Psoas muscle (tissue), 8 donors: ENCODE data around the gene NRP2. TPM values are rescaled to one million over a fixed set of nuclear protein-coding genes. Genes with fewer than 3 reads are reported as not detected.

Experiments used
- ATAC-seq, 4 donors: fragments of 200-7000 bp; cut with Tn5 transposase; one replicate each; pipeline ENCODE4 v1.9.1; 2020; ENCODE audit warnings: moderate library complexity in 3 of 4, mild to moderate bottlenecking in 2 of 4
- DNase-seq, 2 donors: peaks; one replicate each; pipeline ENCODE4 v3.0.0-alpha.2; 2020
- H3K27ac ChIP-seq: fragments of 200-600 bp; one replicate; pipeline ENCODE4 v1.8.0; 2022
- H3K27me3 ChIP-seq, 3 donors: fragments of 200-600 bp in 1 of 3; one replicate each; pipeline versions ENCODE4 v1.6.1 to v1.8.0; 2013 to 2022; ENCODE audit warnings: low read length in 2 of 3, mild to moderate bottlenecking in 2 of 3, moderate library complexity in 1 of 3; ENCODE audit not compliant: insufficient read depth in 3 of 3
- H3K36me3 ChIP-seq, 2 donors: fragments of 200-600 bp in 1 of 2; one replicate each; pipeline versions ENCODE4 v1.6.1 to v1.8.0; 2013 to 2022; ENCODE audit warnings: low read depth in 1 of 2, mild to moderate bottlenecking in 1 of 2, moderate library complexity in 1 of 2; ENCODE audit not compliant: insufficient read depth in 1 of 2
- H3K4me1 ChIP-seq: fragments of 200-600 bp; one replicate; pipeline ENCODE4 v1.8.0; 2022
- H3K4me3 ChIP-seq: fragments of 200-600 bp; one replicate; pipeline ENCODE4 v1.8.0; 2022; ENCODE audit warnings: mild to moderate bottlenecking
- H3K9me3 ChIP-seq: fragments of 200-600 bp; one replicate; pipeline ENCODE4 v1.8.0; 2022
- WGBS, 3 donors: extraction: QIAGEN DNeasy Blood & Tissue Kit; methylation state at CpG; one replicate each; pipeline versions ENCODE4 v1.1.6 to v1.1.7; 2013; 5-methylcytosine and 5-hydroxymethylcytosine counted together
- intact Hi-C, 2 donors: fragments of 100-400 bp; cut with DNase I; formaldehyde crosslinking; loops; one replicate each; pipeline versions ENCODE4 v1.11.0 to v1.14.2; 2022
- polyA plus RNA-seq, 3 donors: library from polyadenylated mRNA; stranded (reverse); fragments of 200-250 nt; gene quantifications; one replicate each; pipeline ENCODE4 v1.2.3, GENCODE V29; 2013
- total RNA-seq, 4 donors: library from RNA; stranded (reverse); fragmentation: NEBNext Ultra II Directional in 2 of 4; extraction: Animal tissue kit (Norgen Biotek cat#: 25700) in 2 of 4; gene quantifications; one replicate each; pipeline versions ENCODE4 v1.2.1 to v1.2.4, GENCODE V29; 2021 to 2023
- TF ChIP-seq, protein P1 (sequence below): fragments of 200-600 bp; IDR thresholded peaks from one replicate; pipeline ENCODE4 v1.8.0; 2022; ENCODE audit warnings: antibody characterized with exemption
- donor health status: healthy with polysubstance abuse.
- donor health status: DM: no; HTN: no; CAD: no; lungs with moderate emphysema.
- donor health status: Bipolar disorder and iron deficiency.
- donor health status: healthy.
- donor health status: DM: yes; HTN: yes; CAD: no.
- donor health status: DM: no; HTN: no; CAD: no.
- donor health status: DM: no; HTN: no; CAD: no.
- donor health status: DM: yes; HTN: yes; CAD: no.

The NRP2 gene
- total and polyA plus RNA-seq, 7 donors = 0.67 to 6.9 (median 2.4) TPM

DNA sequence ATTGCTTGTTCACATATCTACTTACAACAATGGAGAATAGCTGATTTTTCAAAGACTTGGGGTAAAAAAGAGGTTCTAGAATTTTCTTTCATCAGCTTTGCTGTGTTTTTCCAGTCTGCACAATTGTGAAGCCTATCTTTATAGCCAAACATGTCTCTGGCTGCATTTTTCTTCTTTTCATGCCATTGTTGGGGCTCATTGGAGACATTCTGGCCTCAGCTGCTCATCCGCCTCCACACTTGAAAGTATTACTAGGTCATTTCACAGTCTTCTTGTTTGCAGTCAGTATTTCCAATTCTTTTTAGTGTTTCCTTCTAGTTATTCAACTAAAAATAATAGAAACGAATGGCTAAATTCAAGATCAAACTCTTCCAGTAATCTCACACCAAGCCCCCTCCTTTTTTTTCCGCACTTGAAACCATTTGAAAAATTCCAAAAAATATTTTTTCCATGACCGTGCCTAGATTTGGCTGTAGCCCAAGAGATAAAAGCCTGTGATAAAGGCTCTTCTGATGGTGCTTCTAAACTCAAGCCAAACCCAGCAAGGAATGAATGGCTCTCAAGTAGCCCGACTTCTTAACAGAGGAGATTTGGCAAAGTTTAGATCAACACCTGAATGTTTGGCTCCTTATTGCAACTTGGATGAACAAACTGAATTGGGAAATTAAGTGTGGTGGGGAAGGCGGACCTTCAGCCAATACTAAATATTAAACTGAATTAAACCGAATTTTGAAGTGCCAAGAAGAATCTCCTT lies 103.4 kb downstream of the NRP2 start:
- no peak for ATAC-seq
- TF ChIP-seq, protein P1, sequence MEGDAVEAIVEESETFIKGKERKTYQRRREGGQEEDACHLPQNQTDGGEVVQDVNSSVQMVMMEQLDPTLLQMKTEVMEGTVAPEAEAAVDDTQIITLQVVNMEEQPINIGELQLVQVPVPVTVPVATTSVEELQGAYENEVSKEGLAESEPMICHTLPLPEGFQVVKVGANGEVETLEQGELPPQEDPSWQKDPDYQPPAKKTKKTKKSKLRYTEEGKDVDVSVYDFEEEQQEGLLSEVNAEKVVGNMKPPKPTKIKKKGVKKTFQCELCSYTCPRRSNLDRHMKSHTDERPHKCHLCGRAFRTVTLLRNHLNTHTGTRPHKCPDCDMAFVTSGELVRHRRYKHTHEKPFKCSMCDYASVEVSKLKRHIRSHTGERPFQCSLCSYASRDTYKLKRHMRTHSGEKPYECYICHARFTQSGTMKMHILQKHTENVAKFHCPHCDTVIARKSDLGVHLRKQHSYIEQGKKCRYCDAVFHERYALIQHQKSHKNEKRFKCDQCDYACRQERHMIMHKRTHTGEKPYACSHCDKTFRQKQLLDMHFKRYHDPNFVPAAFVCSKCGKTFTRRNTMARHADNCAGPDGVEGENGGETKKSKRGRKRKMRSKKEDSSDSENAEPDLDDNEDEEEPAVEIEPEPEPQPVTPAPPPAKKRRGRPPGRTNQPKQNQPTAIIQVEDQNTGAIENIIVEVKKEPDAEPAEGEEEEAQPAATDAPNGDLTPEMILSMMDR = no peak
- H3K9me3 ChIP-seq = no peaks in the 10 kb centered on the region
- H3K27me3 ChIP-seq = no peaks in the 10 kb centered on the region
- intact Hi-C loops = no loop called here
- H3K27ac ChIP-seq = no peak overlapping the region
- no peaks in the 10 kb centered on the region for H3K36me3 ChIP-seq
- no peaks in the 10 kb centered on the region for H3K4me1 ChIP-seq
- 34 to 48% (median 37%) methylated on average over 7 of the region's 7 CpGs for WGBS, 3 donors
- no peak overlapping the region for H3K4me3 ChIP-seq
- no peak for DNase-seq

DNA sequence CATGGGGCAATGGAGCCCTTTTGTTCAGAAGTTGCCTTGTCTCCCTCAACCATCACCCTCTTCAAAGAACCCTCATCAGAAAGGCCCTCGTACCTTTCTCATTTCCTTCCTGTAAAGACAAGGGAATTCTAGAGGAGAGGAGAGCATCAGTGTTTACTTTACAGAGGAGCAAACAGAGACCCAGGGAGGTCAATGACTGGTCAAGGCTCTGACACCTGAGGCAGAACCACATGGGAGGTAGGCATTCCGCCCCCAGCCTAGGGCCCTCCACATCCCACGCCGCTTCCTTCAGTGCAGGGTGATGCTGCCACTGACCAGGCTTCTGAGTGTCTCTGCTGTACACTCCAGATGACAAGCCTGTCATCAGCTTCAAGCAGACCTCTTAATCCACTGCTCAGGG lies 104.7 kb downstream of the NRP2 start:
- 93 to 98% (median 97%) methylated on average over 4 of the region's 4 CpGs for WGBS, 3 donors
- Histone ChIP-seq H3K36me3 (no peaks in the 10 kb centered on the region), H3K9me3 (no peaks in the 10 kb centered on the region), H3K4me1 (no peaks in the 10 kb centered on the region), H3K4me3 (no peak overlapping the region), H3K27me3 (no peaks in the 10 kb centered on the region), H3K27ac (no peak overlapping the region)
- TF ChIP-seq, protein P1 = no peak
- ATAC-seq = no peak
- intact Hi-C loops = no loop called here
- no peak for DNase-seq

DNA sequence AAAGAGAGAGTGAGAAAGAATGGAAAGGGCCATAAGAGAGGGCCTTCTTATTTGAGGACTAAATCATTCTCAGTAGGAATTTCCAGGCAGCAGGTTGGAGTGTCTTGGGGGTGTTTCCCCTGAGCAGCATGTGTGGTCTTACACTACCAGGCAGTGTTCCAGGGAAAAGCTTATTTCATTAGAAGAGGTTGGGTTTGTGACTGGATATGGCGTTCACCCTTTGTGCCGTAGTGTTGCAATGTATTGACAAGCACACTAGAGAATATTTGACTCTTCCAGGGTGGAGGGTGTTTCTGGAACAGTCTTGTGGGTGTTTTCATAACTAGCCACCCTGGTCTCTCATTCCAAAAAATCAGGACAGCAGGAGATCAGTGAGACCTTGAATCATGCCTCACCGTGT lies 105.5 kb downstream of the NRP2 start:
- 83 to 93% (median 90%) methylated on average over 3 of the region's 3 CpGs for WGBS, 3 donors
- H3K4me1 ChIP-seq = no peaks in the 10 kb centered on the region
- intact Hi-C loops = no loop called here
- TF ChIP-seq, protein P1 = no peak
- H3K27me3 ChIP-seq = no peaks in the 10 kb centered on the region
- ATAC-seq (no peak), DNase-seq (no peak)
- no peaks in the 10 kb centered on the region for H3K9me3 ChIP-seq
- no peak overlapping the region for H3K27ac ChIP-seq
- no peaks in the 10 kb centered on the region for H3K36me3 ChIP-seq
- H3K4me3 ChIP-seq = no peak overlapping the region

DNA sequence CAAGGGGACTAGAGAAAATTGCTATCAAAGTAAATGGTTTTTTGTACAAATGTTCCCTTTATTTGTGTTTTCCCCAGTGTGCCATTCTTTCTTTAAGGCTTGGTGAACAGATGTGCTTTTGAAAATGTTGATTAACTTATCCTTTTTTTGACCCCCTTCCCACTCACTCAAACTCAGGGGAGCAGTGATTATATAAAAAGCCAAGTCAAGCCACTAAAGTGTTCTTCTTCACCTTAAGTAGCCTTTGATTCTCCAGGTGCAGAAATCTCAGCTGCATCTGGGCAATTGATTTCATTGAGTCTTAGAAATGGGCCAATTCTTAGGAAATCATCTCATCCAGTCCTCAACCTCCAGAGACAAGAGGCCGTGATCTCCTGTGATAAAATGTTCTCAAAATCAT lies 107.6 kb downstream of the NRP2 start:
- no peaks in the 10 kb centered on the region for H3K27me3 ChIP-seq
- H3K36me3 ChIP-seq = no peaks in the 10 kb centered on the region
- intact Hi-C loops = no loop called here
- no peak overlapping the region for H3K4me3 ChIP-seq
- WGBS, 3 donors = 84 to 94% (median 86%) methylated on average over 1 of the region's 1 CpG
- no peak overlapping the region for H3K27ac ChIP-seq
- H3K9me3 ChIP-seq = no peaks in the 10 kb centered on the region
- no peak for ATAC-seq
- no peak for DNase-seq
- TF ChIP-seq, protein P1 = no peak
- H3K4me1 ChIP-seq = no peaks in the 10 kb centered on the region

DNA sequence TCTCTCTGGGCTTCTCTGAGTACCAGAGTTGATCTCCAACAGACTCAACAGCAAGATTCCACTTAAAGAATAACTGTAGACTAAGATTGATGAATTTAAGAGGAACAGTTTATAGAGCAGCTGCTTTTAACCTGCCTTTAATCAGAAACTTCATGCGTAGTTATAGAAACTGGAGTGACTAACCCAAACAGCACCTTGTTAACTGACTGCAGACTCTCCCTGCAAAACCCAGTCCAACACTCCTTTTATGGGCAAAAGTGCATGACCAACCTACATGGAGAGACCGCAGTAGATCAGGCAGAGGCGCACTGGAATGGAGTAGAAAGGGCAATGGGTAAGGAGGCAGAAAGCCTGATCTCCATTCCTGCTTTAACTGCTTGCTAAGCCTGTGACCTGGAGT lies 110.6 kb downstream of the NRP2 start:
- H3K27ac ChIP-seq = no peak overlapping the region
- no peak for ATAC-seq
- TF ChIP-seq, protein P1 = no peak
- no peak for DNase-seq
- no peaks in the 10 kb centered on the region for H3K9me3 ChIP-seq
- no peaks in the 10 kb centered on the region for H3K27me3 ChIP-seq
- H3K36me3 ChIP-seq = no peaks in the 10 kb centered on the region
- WGBS, 3 donors = 94 to 99% (median 97%) methylated on average over 3 of the region's 3 CpGs
- H3K4me1 ChIP-seq = no peaks in the 10 kb centered on the region
- H3K4me3 ChIP-seq = no peak overlapping the region
- intact Hi-C loops = no loop called here
